Muscle of leg (tissue), 11 donors: ENCODE results near the gene PTPRT. TPM values are rescaled to one million over a fixed set of nuclear protein-coding genes. Genes with fewer than 3 reads are reported as not detected.
A peak's percentile ranks its signal among the peaks of the same experiment; 100 is the strongest.
"Not testable (repeated sequence)": the region's sequence is repeated elsewhere in the genome, so short reads cannot be mapped to it uniquely, and the experiment has no call there.

Experiments
- DNase-seq: peaks from one replicate; pipeline ENCODE4 v3.0.0; 2013
- H3K27ac ChIP-seq: one replicate; pipeline ENCODE4 v1.5.1; 2013; ENCODE audit warnings: mild to moderate bottlenecking, low read length, control low read depth
- H3K27me3 ChIP-seq: one replicate; pipeline ENCODE4 v1.6.1; 2013; ENCODE audit warnings: low read length; ENCODE audit not compliant: control insufficient read depth, insufficient read depth
- H3K36me3 ChIP-seq: one replicate; pipeline ENCODE4 v1.6.1; 2013; ENCODE audit warnings: low read length; ENCODE audit not compliant: control insufficient read depth, insufficient read depth
- H3K4me1 ChIP-seq: one replicate; pipeline ENCODE4 v1.6.1; 2013; ENCODE audit warnings: low read length; ENCODE audit not compliant: control insufficient read depth, insufficient read depth
- H3K4me3 ChIP-seq: one replicate; pipeline ENCODE4 v1.5.1; 2013; ENCODE audit warnings: low read length, control low read depth
- H3K9me3 ChIP-seq: replicated peaks from 2 replicates; pipeline ENCODE4 v1.6.1; 2013; ENCODE audit warnings: low read depth, low read length; ENCODE audit not compliant: control insufficient read depth
- WGBS: methylation state at CpG from one replicate; pipeline ENCODE4 v1.1.5; 2013; ENCODE audit warnings: missing lambda C conversion rate; ENCODE audit not compliant: insufficient coverage; 5-methylcytosine and 5-hydroxymethylcytosine counted together
- polyA plus RNA-seq, 8 donors: library from polyadenylated mRNA; unstranded; fragments of 120-200 nt; gene quantifications; one replicate each; pipeline versions ENCODE4 v1.2.1 to v1.2.3, GENCODE V29; 2013; ENCODE audit warnings: inconsistent platforms in 1 of 8, low replicate concordance in 1 of 8; ENCODE audit not compliant: insufficient read length in 8 of 8, insufficient read depth in 1 of 8
- total RNA-seq: library from RNA; stranded (reverse); fragments of 120-200 nt; gene quantifications from one replicate; pipeline ENCODE4 v1.2.4, GENCODE V29; 2013

Gene PTPRT
- total and polyA plus RNA-seq, 9 donors, result 0.10 to 0.94 (median 0.51) TPM

DNA sequence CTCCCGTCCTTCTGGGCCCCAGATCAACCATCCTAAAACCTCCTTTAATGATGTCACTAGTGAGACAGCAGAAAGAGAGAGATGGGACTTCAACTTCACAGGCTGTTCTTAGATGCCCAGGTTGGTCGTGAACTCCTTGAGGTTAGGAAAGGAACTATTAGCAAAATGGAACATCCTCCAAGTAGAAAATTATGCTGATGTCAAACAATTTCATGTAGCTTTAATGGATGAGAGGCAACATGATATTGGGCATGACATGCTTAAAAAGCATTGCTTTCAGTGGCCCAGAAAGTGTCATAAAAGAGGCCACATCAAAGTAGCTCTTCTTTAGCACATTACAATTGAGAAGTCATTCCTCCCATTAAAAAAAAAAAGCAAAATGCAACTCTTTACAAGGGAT lies 248.1 kb downstream of the PTPRT start:
- WGBS, result no CpG with 5 or more reads among the region's 2 CpGs
- peaks cover 2% of the 10 kb centered on the region for H3K27me3 ChIP-seq
- no peak overlapping the region for H3K4me3 ChIP-seq
- no peak for DNase-seq
- H3K4me1 ChIP-seq, result peaks cover 4% of the 10 kb centered on the region
- H3K27ac ChIP-seq, result no peak overlapping the region
- H3K36me3 ChIP-seq, result no peaks in the 10 kb centered on the region
- H3K9me3 ChIP-seq, result no peaks in the 10 kb centered on the region

DNA sequence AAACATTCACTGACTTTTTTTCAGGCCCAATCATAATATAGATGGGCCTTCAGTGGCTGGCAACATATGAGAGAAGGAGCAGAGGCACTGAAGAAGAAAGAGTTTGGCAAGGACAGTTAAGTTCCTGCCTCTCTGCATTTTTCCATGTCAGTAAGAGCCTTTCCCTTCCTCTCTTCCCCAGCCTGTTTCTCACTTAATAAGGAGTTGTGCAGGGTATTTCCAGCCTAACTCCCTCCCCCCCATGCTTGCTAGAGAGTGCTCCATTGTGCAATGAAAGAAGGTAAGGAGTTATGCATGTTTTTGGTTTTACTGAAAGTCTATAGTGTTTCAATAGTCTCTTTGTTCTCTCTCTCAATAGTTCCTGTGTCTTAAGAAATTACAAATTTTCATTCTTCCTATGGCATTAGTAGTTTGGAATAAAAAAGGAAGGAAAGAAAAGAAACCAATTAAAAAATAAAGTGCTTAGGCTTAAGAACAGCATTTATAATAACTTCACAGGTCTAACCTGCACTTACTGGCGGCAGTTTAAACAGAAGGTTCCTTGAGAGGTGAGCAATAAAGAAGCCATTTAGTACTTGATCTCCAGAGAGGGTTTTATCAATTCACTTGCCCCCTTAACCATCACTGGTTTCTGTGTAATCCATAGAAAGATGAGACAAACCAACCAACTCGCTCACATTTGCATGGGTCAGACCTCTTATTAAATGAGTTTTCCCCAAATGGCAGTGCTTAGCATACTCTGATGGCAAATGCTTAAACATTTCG lies 251.1 kb downstream of the PTPRT start:
- Histone ChIP-seq H3K27me3 (peaks cover 2% of the 10 kb centered on the region), H3K4me3 (no peak overlapping the region), H3K4me1 (no peaks in the 10 kb centered on the region), H3K36me3 (no peaks in the 10 kb centered on the region), H3K9me3 (no peaks in the 10 kb centered on the region), H3K27ac (no peak overlapping the region)
- peak; percentile 60 for DNase-seq
- no CpG with 5 or more reads among the region's 3 CpGs for whole genome bisulfite sequencing

DNA sequence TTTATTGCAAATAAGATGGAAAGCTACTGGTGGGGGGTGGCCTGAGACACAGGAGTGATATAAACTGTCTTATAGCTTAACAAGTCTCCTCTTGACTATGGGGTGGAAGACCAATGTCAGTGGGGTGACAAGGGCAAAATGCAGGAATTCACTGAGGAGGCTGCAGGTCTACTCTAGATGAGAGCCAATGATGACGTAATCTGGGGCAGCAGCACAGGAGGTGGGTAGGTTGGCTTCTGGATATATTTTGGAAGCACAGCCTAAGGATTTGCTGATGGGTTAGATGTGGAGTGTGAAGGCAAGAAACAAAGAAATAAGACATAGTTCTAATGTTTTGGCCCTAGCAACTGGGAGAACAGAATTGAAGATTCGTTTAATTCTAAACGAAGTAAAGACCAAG lies 253.2 kb downstream of the PTPRT start:
- no peaks in the 10 kb centered on the region for H3K9me3 ChIP-seq
- no peak overlapping the region for H3K27ac ChIP-seq
- H3K36me3 ChIP-seq, result no peaks in the 10 kb centered on the region
- DNase-seq, result no peak
- H3K27me3 ChIP-seq, result no peaks in the 10 kb centered on the region
- no peak overlapping the region for H3K4me3 ChIP-seq
- H3K4me1 ChIP-seq, result no peaks in the 10 kb centered on the region
- 88% methylated on average over 2 of the region's 3 CpGs for WGBS

DNA sequence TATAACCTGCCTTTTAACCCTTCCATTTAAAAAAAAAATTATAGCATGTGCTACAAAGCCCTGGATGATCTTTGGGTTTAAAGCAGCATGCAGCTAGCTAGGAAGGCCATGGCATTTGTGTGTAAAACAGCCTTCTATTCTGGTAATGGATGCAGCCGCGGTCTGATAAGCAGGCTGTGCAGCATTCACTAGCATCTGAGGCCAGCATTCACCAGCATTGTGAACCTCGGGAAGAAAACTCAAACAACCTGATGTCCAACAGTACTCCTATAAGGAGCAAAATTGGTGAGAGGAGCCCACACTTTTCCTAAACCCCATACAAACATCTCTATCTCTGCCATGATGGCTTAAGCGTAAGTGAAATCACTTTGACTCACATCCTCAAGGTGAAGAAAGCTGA lies 265.5 kb downstream of the PTPRT start:
- Histone ChIP-seq H3K27ac (no peak overlapping the region), H3K27me3 (no peaks in the 10 kb centered on the region), H3K4me1 (no peaks in the 10 kb centered on the region), H3K36me3 (no peaks in the 10 kb centered on the region), H3K9me3 (no peaks in the 10 kb centered on the region), H3K4me3 (no peak overlapping the region)
- no peak for DNase-seq
- WGBS, result 55% methylated on average over 2 of the region's 4 CpGs

DNA sequence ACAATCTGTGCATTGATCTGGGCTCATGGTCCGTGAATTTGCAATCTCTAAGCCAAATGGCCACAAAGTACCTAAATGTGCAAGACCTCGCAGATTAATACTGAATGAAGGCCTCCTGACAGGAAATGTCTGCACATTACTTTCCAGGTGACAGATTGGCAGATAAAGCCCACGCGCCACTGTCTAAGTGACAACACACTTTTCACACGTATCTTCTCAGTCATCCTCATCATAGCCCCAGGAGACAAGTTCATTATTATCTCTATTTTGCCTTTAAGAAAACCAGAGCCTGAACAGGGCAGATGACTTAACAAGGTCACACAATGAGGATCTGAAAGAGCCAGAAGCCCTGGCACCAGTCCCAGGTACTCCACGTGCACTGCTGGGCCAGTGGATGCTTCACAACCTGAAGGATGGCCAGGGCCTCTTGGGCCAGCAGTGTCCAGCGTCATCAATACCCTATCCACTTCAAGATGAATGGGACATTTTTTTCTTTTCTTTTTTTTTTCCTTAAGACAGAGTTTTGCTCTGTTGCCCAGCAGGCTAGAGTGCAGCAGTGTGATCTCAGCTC lies 266.3 kb downstream of the PTPRT start:
- H3K27ac ChIP-seq, result no peak overlapping the region
- 73% methylated on average over 6 of the region's 7 CpGs for WGBS
- no peaks in the 10 kb centered on the region for H3K9me3 ChIP-seq
- no peaks in the 10 kb centered on the region for H3K27me3 ChIP-seq
- no peak for DNase-seq
- no peaks in the 10 kb centered on the region for H3K36me3 ChIP-seq
- H3K4me3 ChIP-seq, result no peak overlapping the region
- no peaks in the 10 kb centered on the region for H3K4me1 ChIP-seq

DNA sequence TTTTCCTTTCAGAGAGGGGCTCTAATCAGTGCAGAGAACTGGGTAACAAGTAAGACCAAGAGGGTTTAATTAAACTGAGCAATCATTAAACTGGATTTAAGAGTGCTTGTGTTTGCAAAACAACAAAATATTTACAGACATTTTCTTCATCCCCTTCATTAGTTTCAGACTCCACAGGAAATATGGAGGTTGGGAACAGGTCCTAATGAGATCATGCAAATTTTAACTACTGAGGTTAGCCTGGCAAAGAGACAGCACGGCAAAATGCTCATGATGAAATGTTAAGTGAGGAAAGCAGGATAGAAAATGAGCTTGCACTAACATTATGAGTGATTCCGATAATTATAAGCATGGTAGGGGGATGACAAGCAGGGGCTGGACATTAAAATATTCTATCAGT lies 268.9 kb downstream of the PTPRT start:
- no peaks in the 10 kb centered on the region for H3K36me3 ChIP-seq
- no peak overlapping the region for H3K4me3 ChIP-seq
- H3K27ac ChIP-seq, result no peak overlapping the region
- H3K9me3 ChIP-seq, result no peaks in the 10 kb centered on the region
- no peak for DNase-seq
- H3K27me3 ChIP-seq, result no peaks in the 10 kb centered on the region
- 50% methylated on average over 1 of the region's 2 CpGs for WGBS
- no peaks in the 10 kb centered on the region for H3K4me1 ChIP-seq

DNA sequence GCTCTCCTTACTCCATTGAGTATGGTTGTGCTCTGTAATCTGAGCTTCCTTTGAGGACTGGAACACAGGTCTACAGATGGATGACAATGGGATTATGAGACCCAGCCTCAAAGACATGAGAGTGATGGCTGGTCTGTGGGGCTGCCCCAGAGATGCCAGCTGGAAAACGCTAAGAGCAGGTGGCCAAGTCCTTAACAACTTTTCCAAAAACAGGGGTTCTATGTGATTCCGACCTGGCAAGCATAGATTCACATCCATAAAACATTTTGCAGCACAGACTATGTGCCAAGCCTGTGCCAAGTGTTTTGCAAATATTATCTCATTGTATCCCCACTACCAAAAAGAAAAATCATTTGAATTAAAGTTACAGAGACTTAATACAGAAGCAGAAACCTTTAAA lies 270.4 kb downstream of the PTPRT start:
- no peaks in the 10 kb centered on the region for H3K9me3 ChIP-seq
- no peak for DNase-seq

DNA sequence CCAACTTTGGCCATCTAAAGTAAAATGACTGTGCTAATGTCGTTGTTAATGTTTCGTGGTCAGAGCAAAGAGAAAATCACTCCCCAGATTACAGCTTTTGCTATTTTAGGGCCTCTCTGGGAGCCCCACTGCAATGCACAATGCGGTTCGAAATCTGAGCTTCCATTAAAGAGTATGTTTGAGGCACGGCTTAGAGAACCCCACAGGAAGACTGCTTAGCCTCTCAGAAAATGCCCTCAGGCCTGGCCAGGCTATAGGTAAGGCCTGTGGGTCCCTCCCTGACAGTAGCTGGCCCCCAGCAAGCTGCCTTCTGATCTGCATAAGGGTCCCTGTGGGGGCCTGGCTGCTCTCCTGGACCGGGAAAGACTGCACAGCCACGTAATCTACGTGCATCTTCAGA lies 274.6 kb downstream of the PTPRT start:
- no peaks in the 10 kb centered on the region for H3K9me3 ChIP-seq
- 0% methylated on average over 1 of the region's 8 CpGs for WGBS
- DNase-seq, result no peak
- no peak overlapping the region for H3K4me3 ChIP-seq
- no peaks in the 10 kb centered on the region for H3K4me1 ChIP-seq
- no peak overlapping the region for H3K27ac ChIP-seq
- H3K27me3 ChIP-seq, result no peaks in the 10 kb centered on the region
- H3K36me3 ChIP-seq, result no peaks in the 10 kb centered on the region

More for the DNA sequence above, 270.4 kb downstream of the PTPRT start:
- WGBS, result 43% methylated on average over 1 of the region's 2 CpGs
- Histone ChIP-seq H3K27ac (no peak overlapping the region), H3K4me1 (no peaks in the 10 kb centered on the region), H3K27me3 (no peaks in the 10 kb centered on the region), H3K36me3 (no peaks in the 10 kb centered on the region), H3K4me3 (no peak overlapping the region)

DNA sequence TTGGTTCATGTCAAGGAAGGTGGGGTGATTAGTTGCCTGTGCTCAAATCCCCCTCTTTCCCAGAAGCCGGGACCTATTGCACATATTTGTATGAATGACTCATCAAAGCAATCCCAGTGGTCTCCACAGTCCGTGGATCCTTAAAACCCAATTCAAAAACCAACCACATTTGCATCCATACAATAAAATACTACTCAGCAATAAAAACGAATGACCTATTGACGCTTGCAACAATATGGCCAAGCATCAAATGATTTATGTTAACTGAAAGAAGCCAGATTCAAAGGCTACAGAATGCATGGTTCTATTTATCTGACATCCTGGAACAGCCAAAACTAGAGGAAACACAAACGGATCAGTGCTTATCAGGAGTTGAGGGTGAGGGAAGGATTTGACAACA lies 275.4 kb downstream of the PTPRT start:
- Histone ChIP-seq H3K27ac (no peak overlapping the region), H3K4me1 (no peaks in the 10 kb centered on the region), H3K36me3 (no peaks in the 10 kb centered on the region), H3K4me3 (no peak overlapping the region), H3K9me3 (no peaks in the 10 kb centered on the region), H3K27me3 (no peaks in the 10 kb centered on the region)
- no peak for DNase-seq
- no CpG with 5 or more reads among the region's 5 CpGs for WGBS

DNA sequence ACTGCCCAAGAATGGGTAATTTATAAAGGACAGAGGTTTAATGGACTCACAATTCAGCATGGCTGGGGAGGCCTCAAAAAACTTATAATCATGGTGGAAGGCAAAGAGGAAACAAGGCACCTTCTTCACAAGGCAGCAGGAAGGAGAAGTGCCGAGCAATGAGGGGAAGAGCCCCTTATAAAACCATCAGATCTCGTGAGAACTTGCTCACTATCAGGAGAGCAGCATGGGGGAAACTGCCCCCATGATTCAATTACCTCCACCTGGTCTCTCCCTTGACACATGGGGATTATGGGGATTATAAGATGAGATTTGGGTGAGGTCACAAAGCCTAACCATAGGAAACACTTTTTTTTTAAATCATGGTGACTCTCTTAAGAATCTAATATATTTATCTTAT lies 278.9 kb downstream of the PTPRT start:
- H3K4me3 ChIP-seq, DNase-seq: not testable (repeated sequence)
- no CpG with 5 or more reads among the region's 2 CpGs for WGBS

More for the DNA sequence above, 278.9 kb downstream of the PTPRT start:
- not testable (repeated sequence) for H3K9me3 ChIP-seq, H3K27ac ChIP-seq, H3K27me3 ChIP-seq, H3K36me3 ChIP-seq, H3K4me1 ChIP-seq
